ENCODE measurements around the gene TRIO. TPM values are rescaled to one million over a fixed set of nuclear protein-coding genes. Genes with fewer than 3 reads are reported as not detected.
"Not testable (repeated sequence)": the region's sequence is repeated elsewhere in the genome, so short reads cannot be mapped to it uniquely, and the experiment has no call there.

Gene TRIO
- polyA plus RNA-seq, 1 donor (not counting 4 experiments of a cell fraction or from before 2014, with no cell fraction given): 57.2 TPM

- dilution Hi-C loops (cut with MboI; ENCODE audit: extremely low pct_ligation_motif_present, low sequenced_read_pairs): no loop called here
- Histone ChIP-seq H3K4me1 (ENCODE audit: control insufficient read depth, extremely low read depth, insufficient read depth, low read length) (no peaks in the 10 kb centered on the region), H3K9ac (ENCODE audit: control insufficient read depth, extremely low read depth, insufficient read depth, low read length) (no peak overlapping the region), H3K27ac (ENCODE audit: control insufficient read depth, insufficient read depth, low read length) (no peak overlapping the region), H2AFZ (ENCODE audit: control insufficient read depth, low read length) (no peak overlapping the region), H3K9me3 (ENCODE audit: control insufficient read depth, low read depth, low read length) (no peaks in the 10 kb centered on the region), H4K20me1 (ENCODE audit: control insufficient read depth, extremely low read depth, insufficient read depth, low read length) (no peaks in the 10 kb centered on the region), H3K9me1 (ENCODE audit: control insufficient read depth, extremely low read depth, insufficient read depth, low read length) (no peaks in the 10 kb centered on the region), H3K27me3 (ENCODE audit: control insufficient read depth, extremely low read depth, insufficient read depth, low read length) (no peaks in the 10 kb centered on the region), H3K36me3 (ENCODE audit: control insufficient read depth in 2 of 2, extremely low read depth in 1 of 2, insufficient read depth in 2 of 2, low read length in 2 of 2) (peaks cover 33 to 52% of the 10 kb centered on the region in 2 experiments), H3K79me2 (ENCODE audit: control insufficient read depth, insufficient read depth, low read length) (peaks cover 3% of the 10 kb centered on the region), H3K4me2 (ENCODE audit: control insufficient read depth, extremely low read depth, insufficient read depth, low read depth, low read length) (no peak overlapping the region), H3K4me3 (ENCODE audit: control insufficient read depth in 2 of 3, extremely low read depth in 1 of 3, insufficient read depth in 2 of 3, low read depth in 1 of 3, low read length in 3 of 3) (no peak overlapping the region)
- DNase-seq (ENCODE audit: low read depth, low spot score) (no peak), FAIRE-seq (no peak)
- TF ChIP-seq CTCF (optimal IDR thresholded peaks at IDR 0.05 in 1 of 3, IDR thresholded peaks at IDR 0.05 in 1 of 3, conservative IDR thresholded peaks at IDR 0.05 in 1 of 3; ENCODE audit: extremely low read depth in 1 of 3, insufficient read depth in 2 of 3, low read length in 3 of 3): no peak
- TF ChIP-seq EZH2 (IDR thresholded peaks at IDR 0.05; ENCODE audit: low read length): no peak
Measured at GRCh38 chr5:14386884-14387624, 243.9 kb downstream of the TRIO start.

GRCh38 chr5:14388741-14389140, 245.6 kb downstream of the TRIO start:
- no peak for FAIRE-seq
- dilution Hi-C loops (cut with MboI; ENCODE audit: extremely low pct_ligation_motif_present, low sequenced_read_pairs): no loop called here

GRCh38 chr5:14392552-14392951, 249.4 kb downstream of the TRIO start:
- H3K9me3 ChIP-seq (ENCODE audit: control insufficient read depth, low read depth, low read length); H3K4me3 ChIP-seq (ENCODE audit: control insufficient read depth in 2 of 3, extremely low read depth in 1 of 3, insufficient read depth in 2 of 3, low read depth in 1 of 3, low read length in 3 of 3); H2AFZ ChIP-seq (ENCODE audit: control insufficient read depth, low read length); H4K20me1 ChIP-seq (ENCODE audit: control insufficient read depth, extremely low read depth, insufficient read depth, low read length); H3K4me1 ChIP-seq (ENCODE audit: control insufficient read depth, extremely low read depth, insufficient read depth, low read length); H3K9ac ChIP-seq (ENCODE audit: control insufficient read depth, extremely low read depth, insufficient read depth, low read length); H3K79me2 ChIP-seq (ENCODE audit: control insufficient read depth, insufficient read depth, low read length); FAIRE-seq; H3K27me3 ChIP-seq (ENCODE audit: control insufficient read depth, extremely low read depth, insufficient read depth, low read length); H3K4me2 ChIP-seq (ENCODE audit: control insufficient read depth, extremely low read depth, insufficient read depth, low read depth, low read length); dilution Hi-C loops (cut with MboI; ENCODE audit: extremely low pct_ligation_motif_present, low sequenced_read_pairs); H3K9me1 ChIP-seq (ENCODE audit: control insufficient read depth, extremely low read depth, insufficient read depth, low read length); DNase-seq (ENCODE audit: low read depth, low spot score); H3K27ac ChIP-seq (ENCODE audit: control insufficient read depth, insufficient read depth, low read length): not testable (repeated sequence)
- H3K36me3 ChIP-seq (ENCODE audit: control insufficient read depth in 2 of 2, extremely low read depth in 1 of 2, insufficient read depth in 2 of 2, low read length in 2 of 2): peaks cover 36 to 39% of the 10 kb centered on the region in 2 experiments

More at GRCh38 chr5:14388741-14389140, 245.6 kb downstream of the TRIO start:
- H3K27ac ChIP-seq (ENCODE audit: control insufficient read depth, insufficient read depth, low read length): no peak overlapping the region
- TF ChIP-seq CTCF (optimal IDR thresholded peaks at IDR 0.05 in 1 of 3, IDR thresholded peaks at IDR 0.05 in 1 of 3, conservative IDR thresholded peaks at IDR 0.05 in 1 of 3; ENCODE audit: extremely low read depth in 1 of 3, insufficient read depth in 2 of 3, low read length in 3 of 3) (no peak), EZH2 (IDR thresholded peaks at IDR 0.05; ENCODE audit: low read length) (no peak)
- no peaks in the 10 kb centered on the region for H4K20me1 ChIP-seq (ENCODE audit: control insufficient read depth, extremely low read depth, insufficient read depth, low read length)
- no peaks in the 10 kb centered on the region for H3K4me1 ChIP-seq (ENCODE audit: control insufficient read depth, extremely low read depth, insufficient read depth, low read length)
- no peak for DNase-seq (ENCODE audit: low read depth, low spot score)
- H3K4me3 ChIP-seq (ENCODE audit: control insufficient read depth in 2 of 3, extremely low read depth in 1 of 3, insufficient read depth in 2 of 3, low read depth in 1 of 3, low read length in 3 of 3): no peak overlapping the region
- H3K27me3 ChIP-seq (ENCODE audit: control insufficient read depth, extremely low read depth, insufficient read depth, low read length): no peaks in the 10 kb centered on the region
- H3K9me3 ChIP-seq (ENCODE audit: control insufficient read depth, low read depth, low read length): no peaks in the 10 kb centered on the region
- peaks cover 3% of the 10 kb centered on the region for H3K79me2 ChIP-seq (ENCODE audit: control insufficient read depth, insufficient read depth, low read length)
- H3K9ac ChIP-seq (ENCODE audit: control insufficient read depth, extremely low read depth, insufficient read depth, low read length): no peak overlapping the region
- H3K9me1 ChIP-seq (ENCODE audit: control insufficient read depth, extremely low read depth, insufficient read depth, low read length): no peaks in the 10 kb centered on the region
- peaks cover 34 to 39% of the 10 kb centered on the region in 2 experiments for H3K36me3 ChIP-seq (ENCODE audit: control insufficient read depth in 2 of 2, extremely low read depth in 1 of 2, insufficient read depth in 2 of 2, low read length in 2 of 2)
- H2AFZ ChIP-seq (ENCODE audit: control insufficient read depth, low read length): no peak overlapping the region
- no peak overlapping the region for H3K4me2 ChIP-seq (ENCODE audit: control insufficient read depth, extremely low read depth, insufficient read depth, low read depth, low read length)

Data from keratinocyte (primary cell).